Endodermal cell (in vitro differentiated cells): ENCODE data around the gene TCF7. TPM values are rescaled to one million over a fixed set of nuclear protein-coding genes. Genes with fewer than 3 reads are reported as not detected.
A peak's percentile ranks its signal among the peaks of the same experiment; 100 is the strongest.

Experiments used
- DNase-seq: peaks from one replicate; pipeline ENCODE4 v3.0.0-alpha.2; 2017
- H3K27ac ChIP-seq: 2 replicates; pipeline ENCODE4 v1.5.1; 2013; ENCODE audit warnings: mild to moderate bottlenecking, low read depth, low read length, moderate library complexity
- H3K27me3 ChIP-seq: 2 replicates; pipeline ENCODE4 v1.6.1; 2013; ENCODE audit warnings: mild to moderate bottlenecking, low read length, moderate library complexity; ENCODE audit not compliant: insufficient read depth, control insufficient read depth, poor library complexity, severe bottlenecking
- H3K36me3 ChIP-seq: 2 replicates; pipeline ENCODE4 v1.7.0; 2013; ENCODE audit warnings: mild to moderate bottlenecking, low read length, moderate library complexity; ENCODE audit not compliant: control insufficient read depth, insufficient read depth
- H3K4me1 ChIP-seq: one replicate; pipeline ENCODE4 v1.7.0; 2013; ENCODE audit warnings: low read length; ENCODE audit not compliant: control insufficient read depth, insufficient read depth
- H3K4me3 ChIP-seq: 2 replicates; pipeline ENCODE4 v1.5.1; 2013; ENCODE audit warnings: mild to moderate bottlenecking, low read length, moderate library complexity
- H3K9ac ChIP-seq: 2 replicates; pipeline ENCODE4 v1.6.1; 2013; ENCODE audit warnings: mild to moderate bottlenecking, low read length, moderate library complexity; ENCODE audit not compliant: poor library complexity, severe bottlenecking; ENCODE audit errors: extremely low read depth
- H3K9me3 ChIP-seq: 2 replicates; pipeline ENCODE4 v1.6.1; 2013; ENCODE audit warnings: mild to moderate bottlenecking, low read length, moderate library complexity; ENCODE audit not compliant: control insufficient read depth
- H3K27ac Mint-ChIP-seq: 2 replicates; pipeline ENCODE4 v1.8.0; 2020; ENCODE audit warnings: mixed read lengths
- H3K27me3 Mint-ChIP-seq: 2 replicates; pipeline ENCODE4 v1.8.0; 2021; ENCODE audit warnings: mild to moderate bottlenecking, mixed read lengths; ENCODE audit not compliant: insufficient read depth
- H3K36me3 Mint-ChIP-seq: 2 replicates; pipeline ENCODE4 v1.8.0; 2020; ENCODE audit warnings: low read depth, mixed read lengths
- H3K4me1 Mint-ChIP-seq: 2 replicates; pipeline ENCODE4 v1.8.0; 2020; ENCODE audit warnings: mixed read lengths
- H3K4me3 Mint-ChIP-seq: 2 replicates; pipeline ENCODE4 v1.8.0; 2020; ENCODE audit warnings: mild to moderate bottlenecking, moderate library complexity, mixed read lengths
- H3K9me3 Mint-ChIP-seq: 2 replicates; pipeline ENCODE4 v1.8.0; 2020; ENCODE audit warnings: mild to moderate bottlenecking, mixed read lengths
- CTCF ChIP-seq: fragments of 200-600 bp; sonication (generic); conservative IDR thresholded peaks from 2 replicates; pipeline ENCODE4 v1.5.0; 2021; ENCODE audit warnings: antibody characterized with exemption, mild to moderate bottlenecking
- WGBS, 2 experiments: methylation state at CpG; one replicate each; pipeline versions ENCODE4 v1.1.5 to v1.1.7; 2013; ENCODE audit warnings: missing lambda C conversion rate in 2 of 2, mixed read lengths in 1 of 2; ENCODE audit not compliant: insufficient coverage in 1 of 2, insufficient read length in 1 of 2; 5-methylcytosine and 5-hydroxymethylcytosine counted together
- total RNA-seq, 2 donors: library from RNA; stranded (reverse); fragmentation: NEBNext Ultra II Directional in 1 of 2; extraction: Animal tissue kit (Norgen Biotek cat#: 25700) in 1 of 2; gene quantifications; 2 replicates in 1 of 2; 3 replicates in 1 of 2; pipeline ENCODE4 v1.2.1, GENCODE V29; 2021

TCF7 gene
- total RNA-seq, 2 donors from 2014 or later = 14.9 to 19.4 TPM

DNA sequence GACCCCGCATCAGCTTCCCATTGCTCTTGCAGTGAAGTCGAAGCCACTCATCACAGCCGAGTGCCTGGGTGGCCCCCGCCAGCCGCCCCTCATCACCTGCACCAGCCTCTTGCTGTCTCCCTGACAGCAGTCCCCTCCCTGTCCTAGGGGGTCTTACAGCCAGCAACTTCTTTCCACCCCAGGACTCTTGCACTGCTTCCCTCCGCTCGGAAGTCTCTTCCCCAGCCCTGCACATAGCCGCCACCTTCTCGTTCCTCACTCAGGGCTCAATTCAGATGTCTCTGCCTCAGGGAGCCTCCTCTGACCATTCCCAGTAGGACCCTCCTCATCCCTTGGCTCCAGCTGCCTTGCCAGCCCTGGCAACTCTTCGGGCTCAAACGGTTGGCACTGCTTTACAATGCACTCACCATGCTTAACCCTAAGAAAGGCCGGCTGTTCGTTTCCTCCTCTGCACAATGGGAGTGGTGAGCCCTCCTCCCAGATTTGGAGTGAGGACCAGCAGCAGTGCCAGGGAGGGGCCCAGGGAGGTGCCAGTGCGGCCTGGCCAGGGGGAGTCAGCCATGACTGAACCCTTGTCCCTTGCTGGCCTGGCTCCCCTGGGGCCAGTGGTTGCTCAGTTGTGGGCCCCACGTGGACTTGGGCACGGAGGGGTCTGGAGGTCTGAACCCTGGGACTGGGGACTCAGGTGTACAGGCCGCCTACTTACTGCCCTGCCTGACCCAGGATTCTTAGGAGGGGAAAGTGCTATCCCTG is 6.1 kb downstream of the TCF7 start:
- H3K4me1 ChIP-seq = peaks cover 3% of the 10 kb centered on the region
- TF ChIP-seq CTCF = no peak
- Mint-ChIP-seq H3K27ac (no peak overlapping the region), H3K27me3 (no peaks in the 10 kb centered on the region), H3K4me3 (no peak overlapping the region), H3K9me3 (no peaks in the 10 kb centered on the region), H3K36me3 (peaks cover 29% of the 10 kb centered on the region), H3K4me1 (peaks cover 8% of the 10 kb centered on the region)
- H3K36me3 ChIP-seq = peaks cover 43% of the 10 kb centered on the region
- H3K4me3 ChIP-seq = no peak overlapping the region
- H3K27me3 ChIP-seq = no peaks in the 10 kb centered on the region
- no peak for DNase-seq
- no peak overlapping the region for H3K27ac ChIP-seq
- 94 to 99% methylated on average over 8 to 17 of the region's 17 CpGs for WGBS, 2 experiments
- no peak overlapping the region for H3K9ac ChIP-seq
- no peaks in the 10 kb centered on the region for H3K9me3 ChIP-seq

- Mint-ChIP-seq H3K36me3 (peaks cover 25% of the 10 kb centered on the region), H3K27me3 (no peaks in the 10 kb centered on the region), H3K9me3 (no peaks in the 10 kb centered on the region), H3K4me3 (no peak overlapping the region), H3K4me1 (peaks cover 8% of the 10 kb centered on the region), H3K27ac (no peak overlapping the region)
- H3K36me3 ChIP-seq = peaks cover 28% of the 10 kb centered on the region
- H3K9ac ChIP-seq = no peak overlapping the region
- WGBS, 2 experiments = 88 to 95% methylated on average over 1 to 3 of the region's 3 CpGs
- H3K4me1 ChIP-seq = no peaks in the 10 kb centered on the region
- no peak for TF ChIP-seq CTCF
- no peak overlapping the region for H3K27ac ChIP-seq
- H3K4me3 ChIP-seq = no peak overlapping the region
- no peaks in the 10 kb centered on the region for H3K27me3 ChIP-seq
- H3K9me3 ChIP-seq = no peaks in the 10 kb centered on the region
- DNase-seq = no peak
Measured at GRCh38 chr5:134122530-134122929, 8.0 kb downstream of the TCF7 start.

GRCh38 chr5:134123360-134123759 is 8.9 kb downstream of the TCF7 start:
- Histone ChIP-seq H3K9me3 (no peaks in the 10 kb centered on the region), H3K27ac (no peak overlapping the region), H3K36me3 (peaks cover 26% of the 10 kb centered on the region), H3K27me3 (no peaks in the 10 kb centered on the region), H3K4me3 (no peak overlapping the region), H3K9ac (no peak overlapping the region), H3K4me1 (no peaks in the 10 kb centered on the region)
- Mint-ChIP-seq H3K27me3 (no peaks in the 10 kb centered on the region), H3K4me1 (peaks cover 8% of the 10 kb centered on the region), H3K4me3 (no peak overlapping the region), H3K27ac (peak overlapping the region; percentile 52), H3K9me3 (no peaks in the 10 kb centered on the region), H3K36me3 (peaks cover 21% of the 10 kb centered on the region)
- TF ChIP-seq CTCF = no peak
- WGBS, 2 experiments = 94 to 100% methylated on average over 6 of the region's 6 CpGs
- DNase-seq = no peak
